Osteoblast (primary cell): ENCODE results near the gene RASL10A. TPM values are rescaled to one million over a fixed set of nuclear protein-coding genes. Genes with fewer than 3 reads are reported as not detected.
"Not testable (repeated sequence)": the region's sequence is repeated elsewhere in the genome, so short reads cannot be mapped to it uniquely, and the experiment has no call there.

Experiments
- DNase-seq: peaks from one replicate; pipeline ENCODE4 v3.0.0; 2011; ENCODE audit warnings: low spot score, mixed read lengths; ENCODE audit not compliant: insufficient read length; ENCODE audit errors: missing footprints
- H2AFZ ChIP-seq: 2 replicates; pipeline ENCODE4 v1.6.0; 2011; ENCODE audit warnings: mild to moderate bottlenecking, low read length
- H3K27ac ChIP-seq: 2 replicates; pipeline ENCODE4 v1.5.1; 2011; ENCODE audit warnings: mild to moderate bottlenecking, low read depth, low read length, moderate library complexity
- H3K27me3 ChIP-seq: 2 replicates; pipeline ENCODE4 v1.6.0; 2012; ENCODE audit warnings: mild to moderate bottlenecking, control low read depth, inconsistent platforms, low read length, moderate library complexity; ENCODE audit not compliant: insufficient read depth
- H3K36me3 ChIP-seq: 2 replicates; pipeline ENCODE4 v1.5.1; 2011; ENCODE audit warnings: mild to moderate bottlenecking, low read length, control low read depth, moderate library complexity; ENCODE audit not compliant: insufficient read depth
- H3K4me1 ChIP-seq: 2 replicates; pipeline ENCODE4 v1.5.1; 2011; ENCODE audit warnings: mild to moderate bottlenecking, low read length, control low read depth, moderate library complexity; ENCODE audit not compliant: insufficient read depth
- H3K4me2 ChIP-seq: 2 replicates; pipeline ENCODE4 v1.6.0; 2011; ENCODE audit warnings: mild to moderate bottlenecking, low read length; ENCODE audit not compliant: insufficient read depth
- H3K4me3 ChIP-seq: fragments of 200-600 bp; sonication (generic); 3 replicates; pipeline ENCODE4 v1.5.1; 2012; ENCODE audit warnings: mild to moderate bottlenecking, low read length, inconsistent platforms; ENCODE audit not compliant: insufficient read depth
- H3K79me2 ChIP-seq: 2 replicates; pipeline ENCODE4 v1.6.0; 2012; ENCODE audit warnings: mild to moderate bottlenecking, low read length, control low read depth, inconsistent platforms; ENCODE audit not compliant: insufficient read depth
- H3K9me3 ChIP-seq: 2 replicates; pipeline ENCODE4 v1.5.1; 2011; ENCODE audit warnings: low read depth, low read length, control low read depth
- H4K20me1 ChIP-seq: 2 replicates; pipeline ENCODE4 v1.6.0; 2012; ENCODE audit warnings: mild to moderate bottlenecking, low read length, control low read depth; ENCODE audit not compliant: insufficient read depth
- CTCF ChIP-seq: IDR thresholded peaks from 2 replicates; pipeline ENCODE4 v1.5.1; 2011; ENCODE audit warnings: mild to moderate bottlenecking, low read depth, low read length, moderate library complexity; ENCODE audit errors: extremely low read depth
- total RNA-seq: library from RNA; depleted of rRNA; stranded (reverse); fragments of >200 nt; gene quantifications from 2 replicates; pipeline ENCODE4 v1.2.3, GENCODE V29; 2012

RASL10A gene
- total RNA-seq: not detected in 2 replicates

GRCh38 chr22:29315286-29316140 is at the start of gene RASL10A:
Gene RASL10A (minus strand): TSS chr22:29315697. CDS start chr22:29315246, 451 bp downstream.
- peak; percentile 90 for DNase-seq
- no peaks in the 10 kb centered on the region for H3K36me3 ChIP-seq
- H3K27me3 ChIP-seq: peaks cover 41% of the 10 kb centered on the region
- peaks cover 13% of the 10 kb centered on the region for H3K4me1 ChIP-seq
- no peak within 1 kb of the TSS for H3K4me2 ChIP-seq
- H3K79me2 ChIP-seq: peaks cover 3% of the 10 kb centered on the region
- no peak for TF ChIP-seq CTCF
- H3K9me3 ChIP-seq: no peaks in the 10 kb centered on the region
- H3K27ac ChIP-seq: no peak within 1 kb of the TSS
- no peak within 1 kb of the TSS for H2AFZ ChIP-seq
- H3K4me3 ChIP-seq: no peak within 1 kb of the TSS
- H4K20me1 ChIP-seq: peaks cover 10% of the 10 kb centered on the region

GRCh38 chr22:29359469-29359868 is 44.0 kb upstream of the RASL10A start:
- Histone ChIP-seq H3K9me3 (no peaks in the 10 kb centered on the region), H2AFZ (no peak overlapping the region)
- peak; percentile 93 for DNase-seq

GRCh38 chr22:29357193-29357890 is 41.8 kb upstream of the RASL10A start:
- not testable (repeated sequence) for H3K27ac ChIP-seq, H3K4me3 ChIP-seq, H3K27me3 ChIP-seq, DNase-seq, H3K4me2 ChIP-seq, H4K20me1 ChIP-seq, H3K79me2 ChIP-seq, H2AFZ ChIP-seq, H3K4me1 ChIP-seq, H3K9me3 ChIP-seq
- H3K36me3 ChIP-seq: peaks cover 47% of the 10 kb centered on the region

More at GRCh38 chr22:29359469-29359868, 44.0 kb upstream of the RASL10A start:
- peaks cover 2% of the 10 kb centered on the region for H3K4me1 ChIP-seq
- H3K4me3 ChIP-seq: no peak overlapping the region
- TF ChIP-seq CTCF: peak; percentile 64
- peaks cover 32% of the 10 kb centered on the region for H3K36me3 ChIP-seq
- H3K4me2 ChIP-seq: no peak overlapping the region
- no peaks in the 10 kb centered on the region for H3K27me3 ChIP-seq
- no peak overlapping the region for H3K27ac ChIP-seq
- no peaks in the 10 kb centered on the region for H3K79me2 ChIP-seq
- H4K20me1 ChIP-seq: peaks cover 7% of the 10 kb centered on the region

- Histone ChIP-seq H3K36me3 (peaks cover 68% of the 10 kb centered on the region), H3K9me3 (no peaks in the 10 kb centered on the region), H4K20me1 (peaks cover 7% of the 10 kb centered on the region), H3K4me3 (no peak overlapping the region), H3K27me3 (no peaks in the 10 kb centered on the region), H2AFZ (no peak overlapping the region), H3K4me2 (no peak overlapping the region), H3K27ac (no peak overlapping the region), H3K4me1 (no peaks in the 10 kb centered on the region), H3K79me2 (no peaks in the 10 kb centered on the region)
- TF ChIP-seq CTCF: no peak
- DNase-seq: peak; percentile 32
These were observed 38.4 kb upstream of the RASL10A start for GRCh38 chr22:29353860-29354259.
